ENCODE measurements around the gene PRPF31. TPM values are rescaled to one million over a fixed set of nuclear protein-coding genes. Genes with fewer than 3 reads are reported as not detected.

Gene PRPF31
- total RNA-seq, 1 experiment from 2014 or later: 84.4 TPM

DNA sequence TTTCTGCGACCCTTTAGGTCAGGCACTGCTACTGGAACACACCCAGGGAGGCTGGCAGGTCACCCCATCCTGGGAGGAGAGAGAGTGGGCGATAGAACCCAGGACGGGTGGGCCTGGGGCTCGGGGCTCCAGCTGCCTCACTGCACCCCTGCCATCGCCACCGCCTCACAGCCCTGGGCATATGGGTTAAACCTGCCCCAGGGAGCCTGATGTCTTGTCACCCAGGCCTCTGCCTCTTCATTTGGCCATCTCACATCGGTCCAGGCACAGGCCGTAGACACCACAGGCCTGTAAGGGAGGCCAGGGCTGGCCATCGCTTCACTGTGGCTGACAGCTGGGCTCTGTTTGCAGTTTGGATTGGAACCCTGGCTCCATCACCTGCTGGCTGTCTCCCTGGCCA is 10.2 kb downstream of the PRPF31 start:
- H3K9me3 Mint-ChIP-seq: no peaks in the 10 kb centered on the region
- Histone ChIP-seq H3K23ac (ENCODE audit: insufficient read length, low read depth, low read length) (no peak overlapping the region), H3K27ac (ENCODE audit: insufficient read length, low read depth, low read length) (no peak overlapping the region), H3K56ac (ENCODE audit: insufficient read length, low read depth, low read length) (no peak overlapping the region), H3K79me2 (ENCODE audit: insufficient read depth, low read length) (no peaks in the 10 kb centered on the region), H3K14ac (ENCODE audit: insufficient read depth, low read length) (no peak overlapping the region), H3T11ph (ENCODE audit: low read length) (no peak overlapping the region), H2BK12ac (ENCODE audit: insufficient read length, low read depth, low read length) (no peak overlapping the region), H2BK5ac (ENCODE audit: insufficient read length, low read length) (no peak overlapping the region), H3K27me3 (ENCODE audit: insufficient read depth, low read length) (no peaks in the 10 kb centered on the region), H3K9me3 (ENCODE audit: control insufficient read depth, low read depth, low read length) (no peaks in the 10 kb centered on the region), H3K79me1 (ENCODE audit: insufficient read depth, low read depth, low read length, poor library complexity, severe bottlenecking) (no peaks in the 10 kb centered on the region), H2BK15ac (ENCODE audit: low read depth, low read length) (no peak overlapping the region), H3K4ac (ENCODE audit: low read depth, low read length) (no peak overlapping the region), H2BK120ac (ENCODE audit: low read depth, low read length, poor library complexity, severe bottlenecking) (no peak overlapping the region), H2AK5ac (ENCODE audit: insufficient read length, low read length) (no peak overlapping the region), H3K23me2 (ENCODE audit: insufficient read length, low read depth, low read length, poor library complexity, severe bottlenecking) (no peaks in the 10 kb centered on the region), H3K18ac (ENCODE audit: insufficient read length, low read depth, low read length) (no peak overlapping the region), H4K20me1 (ENCODE audit: control insufficient read depth, insufficient read depth, insufficient read length) (no peaks in the 10 kb centered on the region), H2AFZ (ENCODE audit: low read length) (no peak overlapping the region), H4K5ac (ENCODE audit: insufficient read length, low read depth, low read length) (no peak overlapping the region), H3K4me2 (ENCODE audit: insufficient read depth, insufficient read length, low read length) (no peak overlapping the region), H2BK20ac (ENCODE audit: low read depth, low read length, poor library complexity, severe bottlenecking) (no peak overlapping the region), H3K4me1 (ENCODE audit: insufficient read depth, low read length) (no peaks in the 10 kb centered on the region), H4K8ac (replicated peaks; ENCODE audit: insufficient read length, low read depth, low read length) (no peak overlapping the region), H3K9ac (ENCODE audit: extremely low read depth, insufficient read length, low read length) (no peak overlapping the region), H4K91ac (ENCODE audit: insufficient read length, low read depth, low read length) (no peak overlapping the region)
- TF ChIP-seq, protein P1, sequence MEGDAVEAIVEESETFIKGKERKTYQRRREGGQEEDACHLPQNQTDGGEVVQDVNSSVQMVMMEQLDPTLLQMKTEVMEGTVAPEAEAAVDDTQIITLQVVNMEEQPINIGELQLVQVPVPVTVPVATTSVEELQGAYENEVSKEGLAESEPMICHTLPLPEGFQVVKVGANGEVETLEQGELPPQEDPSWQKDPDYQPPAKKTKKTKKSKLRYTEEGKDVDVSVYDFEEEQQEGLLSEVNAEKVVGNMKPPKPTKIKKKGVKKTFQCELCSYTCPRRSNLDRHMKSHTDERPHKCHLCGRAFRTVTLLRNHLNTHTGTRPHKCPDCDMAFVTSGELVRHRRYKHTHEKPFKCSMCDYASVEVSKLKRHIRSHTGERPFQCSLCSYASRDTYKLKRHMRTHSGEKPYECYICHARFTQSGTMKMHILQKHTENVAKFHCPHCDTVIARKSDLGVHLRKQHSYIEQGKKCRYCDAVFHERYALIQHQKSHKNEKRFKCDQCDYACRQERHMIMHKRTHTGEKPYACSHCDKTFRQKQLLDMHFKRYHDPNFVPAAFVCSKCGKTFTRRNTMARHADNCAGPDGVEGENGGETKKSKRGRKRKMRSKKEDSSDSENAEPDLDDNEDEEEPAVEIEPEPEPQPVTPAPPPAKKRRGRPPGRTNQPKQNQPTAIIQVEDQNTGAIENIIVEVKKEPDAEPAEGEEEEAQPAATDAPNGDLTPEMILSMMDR (conservative IDR thresholded peaks at IDR 0.05): no peak
- WGBS (ENCODE audit: extremely low coverage, insufficient read length, low lambda C conversion rate): no CpG with 5 or more reads among the region's 9 CpGs
- H3K4me3 Mint-ChIP-seq: no peak overlapping the region
- H3K4me1 Mint-ChIP-seq: no peaks in the 10 kb centered on the region
- no peak for DNase-seq
- H3K27ac Mint-ChIP-seq: no peak overlapping the region
- H3K27me3 Mint-ChIP-seq (ENCODE audit: low read depth): no peaks in the 10 kb centered on the region
- peaks cover 37 to 74% (median 74%) of the 10 kb centered on the region in 3 experiments; a peak in 6 of 7 replicates for H3K36me3 Mint-ChIP-seq (ENCODE audit: insufficient read depth in 1 of 3, low read depth in 3 of 3)
